ENCODE data around the gene SUPT6H. TPM values are rescaled to one million over a fixed set of nuclear protein-coding genes. Genes with fewer than 3 reads are reported as not detected.

The SUPT6H gene
- total RNA-seq, 2 experiments from 2014 or later, result 33.7 to 76.5 TPM

DNA sequence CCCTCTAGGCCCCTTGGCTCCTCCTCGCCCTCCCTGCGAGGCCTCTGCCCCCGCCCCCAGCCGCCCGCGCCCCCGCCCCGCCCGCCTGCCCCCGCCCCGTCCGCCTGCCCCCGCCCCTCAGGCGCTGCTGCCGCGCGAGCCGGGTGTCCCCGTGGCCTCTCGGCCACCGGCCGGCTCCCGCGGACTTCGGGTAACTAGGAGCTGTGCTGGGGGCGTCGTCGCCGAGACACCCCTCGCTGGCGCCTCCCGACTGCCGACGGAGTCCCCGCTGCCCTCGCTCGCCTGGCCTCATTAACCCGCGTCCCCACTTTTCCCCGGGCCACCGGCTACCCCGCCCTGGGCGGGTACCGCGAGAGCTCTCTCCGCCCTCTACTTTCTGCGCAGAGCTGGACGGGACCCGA, 64.2 kb downstream of the SUPT6H start, which contains the start of gene TLCD1:
Gene TLCD1, minus strand, starts transcription at position 8 of the 401 bp plus-strand sequence. CDS start 136 bp downstream, outside the sequence.
- CTCF ChIA-PET (ENCODE audit: unreplicated experiment), result interaction anchor here (0.5 to 3.5 kb wide), 7 partner anchors 13 to 227 kb away, joined by 3 to 27 read pairs (median 4); no protein-coding TSS in a partner anchor
- H3K4me3 ChIP-seq (ENCODE audit: low read depth, low read length, poor library complexity, severe bottlenecking), result peak within 1 kb of the TSS; percentile 69

DNA sequence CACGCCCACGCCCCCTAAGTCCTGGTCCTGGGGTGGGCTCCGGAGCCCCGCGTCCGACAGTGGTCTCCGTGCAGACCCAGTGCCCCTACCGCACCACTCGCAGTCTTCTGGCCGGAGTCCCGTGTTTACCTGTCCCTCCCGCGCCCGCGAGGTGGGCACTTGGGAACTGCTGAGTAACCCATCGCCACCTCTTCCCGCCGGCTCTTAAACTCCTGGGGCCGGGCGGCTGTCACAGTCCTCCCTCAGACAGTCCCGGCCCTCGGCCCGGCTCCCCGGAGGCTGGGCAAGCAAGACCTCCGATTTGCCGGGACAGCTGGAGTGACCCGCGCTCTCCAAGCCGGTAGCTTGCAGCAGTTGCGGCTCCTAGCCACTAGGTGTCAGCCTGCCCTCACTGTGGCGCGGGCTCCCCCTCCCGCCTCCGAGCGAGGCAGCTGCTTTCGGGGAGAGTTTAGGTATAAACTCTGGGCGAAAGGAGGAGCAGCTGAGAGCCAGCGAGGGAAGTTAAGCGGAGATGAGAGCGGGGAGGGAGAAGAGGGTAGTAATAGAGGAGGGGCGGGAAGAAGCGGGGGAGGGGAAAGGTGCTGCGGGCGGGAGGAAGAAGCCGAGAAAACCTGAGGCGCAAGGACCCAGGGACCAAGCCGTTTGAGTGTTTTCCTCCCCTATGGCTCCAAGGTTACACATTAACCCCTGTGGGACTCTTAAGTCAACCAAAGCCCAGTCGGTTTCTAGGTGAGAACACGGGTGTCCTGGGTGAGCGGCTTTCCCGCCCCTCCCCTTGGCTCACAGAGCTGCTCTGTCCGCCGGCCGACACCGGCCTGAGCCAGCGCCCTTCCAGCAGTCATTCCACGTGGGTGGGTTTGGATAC, 64.9 kb downstream of the SUPT6H start:
- no peaks in the 10 kb centered on the region for H3K9me2 ChIP-seq (ENCODE audit: insufficient read depth, low read length)
- peaks cover 73% of the 10 kb centered on the region for H3K4me1 ChIP-seq (ENCODE audit: insufficient read depth, low read length, poor library complexity, severe bottlenecking)
- CTCF ChIA-PET (ENCODE audit: unreplicated experiment), result interaction anchor here (0.5 to 3.5 kb wide), 10 partner anchors 12 to 227 kb away, joined by 3 to 27 read pairs (median 4); no protein-coding TSS in a partner anchor
- H3K27ac ChIP-seq (ENCODE audit: low read depth, low read length, poor library complexity, severe bottlenecking), result peak overlapping the region; percentile 94
- no TSS peak for BruUV-seq (replicated peaks)
- H4K20me1 ChIP-seq (ENCODE audit: insufficient read depth, low read length), result peaks cover 4% of the 10 kb centered on the region; the same call in 1 of the 2 replicates
- no peaks in the 10 kb centered on the region for H3K9me3 ChIP-seq (ENCODE audit: low read length)
- peaks cover 40% of the 10 kb centered on the region for H3K36me3 ChIP-seq (ENCODE audit: insufficient read depth, low read length)
- peaks cover 14% of the 10 kb centered on the region; the same call in 1 of the 2 replicates for H3K79me2 ChIP-seq (ENCODE audit: insufficient read depth, low read depth, low read length)
- POLR2A ChIA-PET, result interaction anchor here (0.6 to 4.1 kb wide), 9 partner anchors 14 to 82 kb away, joined by 3 to 56 read pairs (median 6); partner anchors contain the start of gene PROCA1
- no peak for TF ChIP-seq EZH2phosphoT487 (IDR thresholded peaks at IDR 0.05; ENCODE audit: borderline replicate concordance, low read depth, low read length)
- TF ChIP-seq, protein P1, sequence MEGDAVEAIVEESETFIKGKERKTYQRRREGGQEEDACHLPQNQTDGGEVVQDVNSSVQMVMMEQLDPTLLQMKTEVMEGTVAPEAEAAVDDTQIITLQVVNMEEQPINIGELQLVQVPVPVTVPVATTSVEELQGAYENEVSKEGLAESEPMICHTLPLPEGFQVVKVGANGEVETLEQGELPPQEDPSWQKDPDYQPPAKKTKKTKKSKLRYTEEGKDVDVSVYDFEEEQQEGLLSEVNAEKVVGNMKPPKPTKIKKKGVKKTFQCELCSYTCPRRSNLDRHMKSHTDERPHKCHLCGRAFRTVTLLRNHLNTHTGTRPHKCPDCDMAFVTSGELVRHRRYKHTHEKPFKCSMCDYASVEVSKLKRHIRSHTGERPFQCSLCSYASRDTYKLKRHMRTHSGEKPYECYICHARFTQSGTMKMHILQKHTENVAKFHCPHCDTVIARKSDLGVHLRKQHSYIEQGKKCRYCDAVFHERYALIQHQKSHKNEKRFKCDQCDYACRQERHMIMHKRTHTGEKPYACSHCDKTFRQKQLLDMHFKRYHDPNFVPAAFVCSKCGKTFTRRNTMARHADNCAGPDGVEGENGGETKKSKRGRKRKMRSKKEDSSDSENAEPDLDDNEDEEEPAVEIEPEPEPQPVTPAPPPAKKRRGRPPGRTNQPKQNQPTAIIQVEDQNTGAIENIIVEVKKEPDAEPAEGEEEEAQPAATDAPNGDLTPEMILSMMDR (conservative IDR thresholded peaks at IDR 0.05; ENCODE audit: low read length), result peak; percentile 99
- H3K4me3 ChIP-seq (ENCODE audit: low read depth, low read length, poor library complexity, severe bottlenecking), result peak overlapping the region; percentile 69
- intact Hi-C loops (cut with micrococcal nuclease; ENCODE audit: unreplicated experiment), result loop anchor here (1.0 to 5.0 kb wide), 4 partner anchors 23 to 226 kb away; no protein-coding TSS in a partner anchor
- peak; percentile 95 for DNase-seq (ENCODE audit: low spot score)
- H3K4me2 ChIP-seq (ENCODE audit: low read length), result peak overlapping the region; percentile 96
- peak overlapping the region; percentile 63 for H2AFZ ChIP-seq (ENCODE audit: low read length)

More for the DNA sequence above, 64.2 kb downstream of the SUPT6H start, which contains the start of gene TLCD1:
- H3K4me2 ChIP-seq (ENCODE audit: low read length), result peak within 1 kb of the TSS; percentile 96
- BruUV-seq (replicated peaks), result no TSS peak
- H3K27ac ChIP-seq (ENCODE audit: low read depth, low read length, poor library complexity, severe bottlenecking), result peak within 1 kb of the TSS; percentile 94
- TF ChIP-seq, protein P1 (conservative IDR thresholded peaks at IDR 0.05; ENCODE audit: low read length), result no peak
- no peak for TF ChIP-seq EZH2phosphoT487 (IDR thresholded peaks at IDR 0.05; ENCODE audit: borderline replicate concordance, low read depth, low read length)
- H3K4me1 ChIP-seq (ENCODE audit: insufficient read depth, low read length, poor library complexity, severe bottlenecking), result peaks cover 76% of the 10 kb centered on the region
- H2AFZ ChIP-seq (ENCODE audit: low read length), result peak within 1 kb of the TSS; percentile 63; the same call in 1 of the 2 replicates
- intact Hi-C loops (cut with micrococcal nuclease; ENCODE audit: unreplicated experiment), result loop anchor here (1.0 to 5.0 kb wide), 3 partner anchors 36 to 227 kb away; no protein-coding TSS in a partner anchor
- H3K36me3 ChIP-seq (ENCODE audit: insufficient read depth, low read length), result peaks cover 47% of the 10 kb centered on the region
- no peak for DNase-seq (ENCODE audit: low spot score)
- H3K9me2 ChIP-seq (ENCODE audit: insufficient read depth, low read length), result no peaks in the 10 kb centered on the region
- POLR2A ChIA-PET, result interaction anchor here (0.8 to 4.1 kb wide), 5 partner anchors 15 to 31 kb away, joined by 3 to 56 read pairs (median 6); no protein-coding TSS in a partner anchor
- H3K9me3 ChIP-seq (ENCODE audit: low read length), result no peaks in the 10 kb centered on the region
- H3K79me2 ChIP-seq (ENCODE audit: insufficient read depth, low read depth, low read length), result peaks cover 21% of the 10 kb centered on the region
- peaks cover 9% of the 10 kb centered on the region; the same call in 1 of the 2 replicates for H4K20me1 ChIP-seq (ENCODE audit: insufficient read depth, low read length)

All from OCI-LY7 (cell line).